ENCODE measurements around the gene OTUD4.

GRCh38 chr4:145102619-145103018, 77.8 kb downstream of the OTUD4 start:
- no peak for TF ChIP-seq CTCF (IDR thresholded peaks at IDR 0.05)
- no peak for TF ChIP-seq POLR2A (IDR thresholded peaks at IDR 0.05)
- TF ChIP-seq EP300 (IDR thresholded peaks at IDR 0.05): no peak

Data from stomach (tissue), 4 donors.